Adrenal gland (tissue), 5 donors: ENCODE data around the gene RPL27A.

Source experiments
- POLR2A ChIP-seq, 2 donors: fragments of 450-650 bp; IDR thresholded peaks; one replicate each; pipeline ENCODE4 v1.6.1; 2017; ENCODE audit warnings: antibody characterized with exemption in 2 of 2, mild to moderate bottlenecking in 2 of 2, moderate library complexity in 1 of 2
- TF ChIP-seq, protein P1 (sequence below), 6 experiments: fragments of 450-650 bp in 4 of 6; fragments of 200-600 bp in 2 of 6; sonication (generic) in 1 of 6; IDR thresholded peaks; 1 replicate in 5 of 6; 2 replicates in 1 of 6; pipeline versions ENCODE4 v1.5.1 to v1.8.0; 2016 to 2021; ENCODE audit warnings: antibody characterized with exemption in 6 of 6, mild to moderate bottlenecking in 2 of 6, moderate library complexity in 1 of 6
- donor health status: DM: no; HTN: no; CAD: no.

DNA sequence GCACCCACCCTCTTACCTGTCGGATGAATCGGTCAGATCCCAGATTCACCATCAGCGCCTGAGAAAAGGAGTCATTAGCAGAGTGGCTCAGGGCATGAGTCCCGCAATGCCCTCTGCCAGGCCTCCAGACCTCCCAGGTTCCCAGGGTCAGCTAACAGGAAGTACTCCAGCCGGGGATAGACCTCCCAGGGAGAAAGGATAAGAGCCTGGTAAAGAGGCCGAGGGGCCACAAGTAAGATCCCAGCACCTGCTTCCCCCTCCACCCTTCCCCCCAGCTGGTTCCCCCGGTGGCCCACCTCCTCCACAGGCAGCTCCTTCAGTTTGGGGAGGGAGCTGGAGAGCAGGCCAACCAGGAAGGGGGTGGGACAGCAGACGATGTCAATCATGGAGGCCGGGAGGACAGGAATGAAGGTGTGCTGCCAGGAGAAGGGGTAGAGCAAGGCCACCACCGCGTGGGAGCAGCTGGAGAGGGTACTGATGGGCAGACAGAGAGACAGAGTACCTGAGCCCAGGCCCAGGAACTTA is 16.4 kb downstream of the RPL27A start:
- TF ChIP-seq, protein P1, sequence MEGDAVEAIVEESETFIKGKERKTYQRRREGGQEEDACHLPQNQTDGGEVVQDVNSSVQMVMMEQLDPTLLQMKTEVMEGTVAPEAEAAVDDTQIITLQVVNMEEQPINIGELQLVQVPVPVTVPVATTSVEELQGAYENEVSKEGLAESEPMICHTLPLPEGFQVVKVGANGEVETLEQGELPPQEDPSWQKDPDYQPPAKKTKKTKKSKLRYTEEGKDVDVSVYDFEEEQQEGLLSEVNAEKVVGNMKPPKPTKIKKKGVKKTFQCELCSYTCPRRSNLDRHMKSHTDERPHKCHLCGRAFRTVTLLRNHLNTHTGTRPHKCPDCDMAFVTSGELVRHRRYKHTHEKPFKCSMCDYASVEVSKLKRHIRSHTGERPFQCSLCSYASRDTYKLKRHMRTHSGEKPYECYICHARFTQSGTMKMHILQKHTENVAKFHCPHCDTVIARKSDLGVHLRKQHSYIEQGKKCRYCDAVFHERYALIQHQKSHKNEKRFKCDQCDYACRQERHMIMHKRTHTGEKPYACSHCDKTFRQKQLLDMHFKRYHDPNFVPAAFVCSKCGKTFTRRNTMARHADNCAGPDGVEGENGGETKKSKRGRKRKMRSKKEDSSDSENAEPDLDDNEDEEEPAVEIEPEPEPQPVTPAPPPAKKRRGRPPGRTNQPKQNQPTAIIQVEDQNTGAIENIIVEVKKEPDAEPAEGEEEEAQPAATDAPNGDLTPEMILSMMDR (IDR thresholded peaks at IDR 0.05) = no peak
- no peak for TF ChIP-seq POLR2A (IDR thresholded peaks at IDR 0.05)
